CD4-positive, CD25-positive, alpha-beta regulatory T cell (primary cell): ENCODE measurements around the gene AP1B1. TPM values are rescaled to one million over a fixed set of nuclear protein-coding genes. Genes with fewer than 3 reads are reported as not detected.
A peak's percentile ranks its signal among the peaks of the same experiment; 100 is the strongest.

Experiments
- ATAC-seq, 2 donors: fragments of 150-1000 bp; cut with Tn5 transposase; one replicate each; pipeline ENCODE4 v1.10.0; 2021; ENCODE audit warnings: low read depth in 2 of 2, moderate number of reproducible peaks in 2 of 2, moderate library complexity in 1 of 2
- DNase-seq, 3 donors: peaks; one replicate each; pipeline versions ENCODE4 v3.0.0 to v3.0.0-alpha.2; 2012 to 2022; ENCODE audit warnings: mixed read lengths in 1 of 3
- H3K27ac ChIP-seq: one replicate; pipeline ENCODE4 v1.7.0; 2013; ENCODE audit warnings: mild to moderate bottlenecking, low read length; ENCODE audit not compliant: insufficient read depth, poor library complexity, severe bottlenecking
- H3K27me3 ChIP-seq: one replicate; pipeline ENCODE4 v1.7.0; 2013; ENCODE audit warnings: low read length; ENCODE audit not compliant: control insufficient read depth, insufficient read depth
- H3K36me3 ChIP-seq: one replicate; pipeline ENCODE4 v1.7.0; 2013; ENCODE audit warnings: mild to moderate bottlenecking, low read length, moderate library complexity; ENCODE audit not compliant: control insufficient read depth, insufficient read depth
- H3K4me1 ChIP-seq: 2 replicates; pipeline ENCODE4 v1.7.0; 2013; ENCODE audit warnings: mild to moderate bottlenecking, low read length; ENCODE audit not compliant: insufficient read depth, control insufficient read depth, poor library complexity, severe bottlenecking
- H3K4me3 ChIP-seq: one replicate; pipeline ENCODE4 v1.7.0; 2013; ENCODE audit warnings: low read depth, mild to moderate bottlenecking, low read length, moderate library complexity
- H3K9me3 ChIP-seq, 2 experiments: 1 replicate in 1 of 2; 2 replicates in 1 of 2; pipeline ENCODE4 v1.7.0; 2013; ENCODE audit warnings: low read length in 2 of 2, mild to moderate bottlenecking in 1 of 2, moderate library complexity in 1 of 2; ENCODE audit not compliant: control insufficient read depth in 2 of 2
- H3K27ac Mint-ChIP-seq, 3 donors: one replicate each; pipeline ENCODE4 v1.8.0; 2020 to 2022; ENCODE audit warnings: mild to moderate bottlenecking in 3 of 3, mixed read lengths in 3 of 3, moderate library complexity in 2 of 3
- H3K27me3 Mint-ChIP-seq: one replicate; pipeline ENCODE4 v1.8.0; 2022; ENCODE audit warnings: mild to moderate bottlenecking, mixed read lengths
- H3K36me3 Mint-ChIP-seq: one replicate; pipeline ENCODE4 v1.8.0; 2020; ENCODE audit warnings: mixed read lengths
- H3K4me1 Mint-ChIP-seq, 4 donors: one replicate each; pipeline ENCODE4 v1.8.0; 2020 to 2022; ENCODE audit warnings: mixed read lengths in 4 of 4, mild to moderate bottlenecking in 1 of 4
- H3K4me3 Mint-ChIP-seq, 4 donors: one replicate each; pipeline ENCODE4 v1.8.0; 2020 to 2022; ENCODE audit warnings: mild to moderate bottlenecking in 4 of 4, mixed read lengths in 4 of 4, moderate library complexity in 3 of 4
- H3K9me3 Mint-ChIP-seq, 7 donors: one replicate each; pipeline ENCODE4 v1.8.0; 2020 to 2022; ENCODE audit warnings: mixed read lengths in 7 of 7, mild to moderate bottlenecking in 3 of 7, moderate library complexity in 2 of 7
- polyA plus RNA-seq, 4 donors: library from polyadenylated mRNA; unstranded; fragments of 300-500 nt; fragmentation: Illumina TruSeq; gene quantifications; one replicate each; pipeline ENCODE4 v1.2.3, GENCODE V29; 2021
- total RNA-seq: library from RNA; stranded (reverse); gene quantifications from one replicate; pipeline ENCODE4 v1.2.3, GENCODE V29; 2022

AP1B1 gene
- total and polyA plus RNA-seq, 5 donors from 2014 or later, result 11.7 to 40.8 (median 14.7) TPM

DNA sequence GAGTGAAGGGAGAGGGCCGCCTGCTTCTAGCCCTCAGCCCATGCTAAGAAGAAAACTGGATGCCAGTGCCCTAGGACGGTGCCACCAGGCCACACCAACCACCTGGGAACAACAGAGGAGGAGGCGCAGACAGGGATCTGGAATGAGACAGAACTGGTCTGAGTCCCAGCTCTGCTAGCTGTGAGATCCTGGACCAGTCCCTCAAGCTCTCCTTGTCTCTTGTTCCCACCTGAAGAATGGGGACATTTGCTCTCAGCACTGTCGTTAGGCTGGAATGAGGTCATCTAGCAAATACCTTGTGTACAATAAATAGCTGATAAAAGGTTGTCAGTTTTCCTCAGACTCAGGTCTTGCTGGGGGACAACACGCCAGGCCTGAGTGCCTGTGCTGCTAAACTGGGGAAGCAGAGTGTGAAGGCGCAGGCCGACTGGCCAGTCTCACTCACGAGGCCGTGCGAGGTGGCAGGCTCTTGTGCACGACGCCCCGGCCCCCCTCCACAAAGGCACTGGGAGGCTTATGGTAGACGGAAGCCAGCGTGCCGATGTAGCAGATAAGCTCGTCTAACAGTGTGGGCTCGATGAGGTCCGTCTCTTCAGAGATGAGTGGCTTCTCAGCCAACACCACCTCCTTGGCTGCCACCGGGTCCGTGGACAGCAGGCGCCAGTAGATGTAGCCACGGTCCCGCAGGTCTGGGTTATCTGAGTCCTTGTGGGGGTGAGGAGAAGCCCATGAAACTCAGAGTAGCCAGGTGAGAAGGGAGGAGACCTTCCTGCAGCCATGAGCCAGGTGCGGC lies 47.1 kb downstream of the AP1B1 start:
- H3K9me3 ChIP-seq, result no peaks in the 10 kb centered on the region
- no peak for DNase-seq
- no peak overlapping the region for H3K4me3 ChIP-seq
- Mint-ChIP-seq H3K27ac (no peak overlapping the region), H3K4me1 (no peaks in the 10 kb centered on the region), H3K36me3 (peaks cover 43% of the 10 kb centered on the region), H3K4me3 (no peak overlapping the region), H3K9me3 (no peaks in the 10 kb centered on the region), H3K27me3 (no peaks in the 10 kb centered on the region)
- no peak overlapping the region for H3K27ac ChIP-seq
- peaks cover 79% of the 10 kb centered on the region for H3K36me3 ChIP-seq
- no peaks in the 10 kb centered on the region for H3K4me1 ChIP-seq
- no peak for ATAC-seq
- H3K27me3 ChIP-seq, result no peaks in the 10 kb centered on the region

DNA sequence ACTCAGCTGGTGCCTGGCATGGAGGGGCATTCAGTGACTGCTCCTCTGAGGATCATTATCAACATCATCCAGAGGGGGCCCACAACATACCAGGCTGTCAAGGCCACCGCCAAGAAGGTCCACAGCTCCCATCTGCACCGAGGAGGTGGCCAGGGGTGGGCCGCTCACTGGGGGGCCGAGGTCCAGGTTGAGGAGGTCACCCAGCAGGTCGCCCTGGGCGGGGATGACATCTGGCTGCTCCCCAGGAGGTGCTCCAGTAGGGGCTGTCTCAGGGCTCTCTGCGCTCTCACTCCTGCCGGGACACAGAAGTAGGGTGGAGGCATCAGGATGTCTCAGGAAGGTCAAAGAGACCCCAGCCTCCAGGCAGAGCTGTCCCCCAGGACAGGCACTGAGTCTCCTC lies 47.8 kb downstream of the AP1B1 start:
- peaks cover 79% of the 10 kb centered on the region for H3K36me3 ChIP-seq
- H3K27ac ChIP-seq, result no peak overlapping the region
- Mint-ChIP-seq H3K27me3 (no peaks in the 10 kb centered on the region), H3K9me3 (no peaks in the 10 kb centered on the region), H3K27ac (no peak overlapping the region), H3K4me1 (no peaks in the 10 kb centered on the region), H3K4me3 (no peak overlapping the region), H3K36me3 (peaks cover 50% of the 10 kb centered on the region)
- DNase-seq, result no peak
- no peak overlapping the region for H3K4me3 ChIP-seq
- no peaks in the 10 kb centered on the region for H3K9me3 ChIP-seq
- no peak for ATAC-seq
- no peaks in the 10 kb centered on the region for H3K27me3 ChIP-seq
- H3K4me1 ChIP-seq, result no peaks in the 10 kb centered on the region

DNA sequence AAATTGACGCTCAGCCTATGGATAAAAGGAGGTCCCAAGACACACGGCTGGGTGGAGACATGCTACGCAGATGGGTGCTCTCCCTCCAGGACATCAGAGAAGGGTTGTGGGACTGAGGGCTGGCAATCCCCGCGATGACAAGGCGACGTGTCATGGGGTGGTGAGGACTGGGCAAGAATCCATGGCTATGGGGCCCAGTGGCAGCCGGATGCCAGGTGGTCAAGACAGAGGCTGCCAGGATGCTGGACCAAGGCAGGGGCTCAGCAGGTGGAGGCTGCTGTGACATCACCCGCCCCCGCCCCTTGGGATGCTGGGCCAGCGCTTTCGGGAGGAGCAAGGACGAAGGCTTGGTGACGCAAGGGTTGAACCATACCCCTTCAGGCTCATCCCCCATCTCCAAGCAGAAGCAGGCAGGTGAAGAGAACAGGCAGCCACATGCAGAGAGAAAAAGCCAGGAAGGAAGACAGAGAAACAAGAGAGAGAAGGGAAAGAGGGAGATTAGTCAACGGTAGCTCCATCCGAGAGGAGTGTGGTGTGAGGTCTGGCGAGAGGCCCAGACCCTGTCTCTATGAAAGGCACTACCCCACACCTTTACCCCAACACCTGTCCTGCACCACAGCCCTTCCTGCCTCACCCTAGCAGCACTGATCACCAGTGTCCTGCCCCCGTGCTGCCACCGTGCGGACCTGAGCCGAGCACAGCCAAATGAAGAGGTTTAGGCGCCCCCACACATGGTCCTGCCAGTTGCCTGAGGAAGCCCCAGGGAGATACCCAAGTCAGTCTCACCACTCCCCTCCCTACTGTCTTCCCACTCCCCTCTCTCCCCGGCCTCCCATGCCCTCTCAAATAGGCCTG lies 48.8 kb downstream of the AP1B1 start:
- Mint-ChIP-seq H3K36me3 (peaks cover 59% of the 10 kb centered on the region), H3K27ac (peak overlapping the region in 2 of 3 donors; percentile 38 to 62), H3K4me3 (no peak overlapping the region)

DNA sequence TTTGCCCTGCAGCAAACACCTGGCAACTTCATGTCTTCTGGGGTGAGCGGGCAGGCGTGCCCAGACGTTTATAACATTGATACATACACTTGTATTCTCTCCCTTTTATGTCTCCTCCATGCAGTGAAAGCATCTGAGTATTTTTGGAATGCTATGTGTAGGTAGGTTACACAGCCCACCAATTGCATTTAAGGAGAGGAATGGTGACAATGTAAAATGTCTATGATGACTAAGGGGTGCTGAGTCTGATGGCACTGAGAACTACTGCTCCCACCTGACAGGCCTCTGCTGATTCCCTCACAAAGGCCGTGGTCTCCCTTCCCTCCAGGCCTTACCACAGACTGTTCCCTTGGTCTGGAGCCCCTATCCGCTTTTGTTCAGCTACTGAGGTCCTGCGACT lies 50.0 kb downstream of the AP1B1 start:
- peaks cover 85% of the 10 kb centered on the region for H3K36me3 ChIP-seq
- H3K27ac ChIP-seq, result no peak overlapping the region
- peaks cover 57% of the 10 kb centered on the region for H3K36me3 Mint-ChIP-seq
- no peaks in the 10 kb centered on the region for H3K9me3 ChIP-seq
- peak overlapping the region in 2 of 3 donors; percentile 52 to 62 for H3K27ac Mint-ChIP-seq
- H3K4me1 ChIP-seq, result no peaks in the 10 kb centered on the region
- no peaks in the 10 kb centered on the region for H3K4me1 Mint-ChIP-seq
- no peaks in the 10 kb centered on the region for H3K27me3 Mint-ChIP-seq
- no peaks in the 10 kb centered on the region for H3K9me3 Mint-ChIP-seq
- H3K27me3 ChIP-seq, result no peaks in the 10 kb centered on the region
- DNase-seq (no peak), ATAC-seq (no peak)
- H3K4me3 ChIP-seq, result no peak overlapping the region
- H3K4me3 Mint-ChIP-seq, result no peak overlapping the region

More for the DNA sequence above, 48.8 kb downstream of the AP1B1 start:
- ATAC-seq, result no peak
- Mint-ChIP-seq H3K9me3 (no peaks in the 10 kb centered on the region), H3K27me3 (no peaks in the 10 kb centered on the region), H3K4me1 (no peaks in the 10 kb centered on the region)
- H3K27ac ChIP-seq, result no peak overlapping the region
- no peak for DNase-seq
- H3K4me1 ChIP-seq, result no peaks in the 10 kb centered on the region
- H3K27me3 ChIP-seq, result no peaks in the 10 kb centered on the region
- peaks cover 86% of the 10 kb centered on the region for H3K36me3 ChIP-seq
- H3K9me3 ChIP-seq, result no peaks in the 10 kb centered on the region
- no peak overlapping the region for H3K4me3 ChIP-seq

DNA sequence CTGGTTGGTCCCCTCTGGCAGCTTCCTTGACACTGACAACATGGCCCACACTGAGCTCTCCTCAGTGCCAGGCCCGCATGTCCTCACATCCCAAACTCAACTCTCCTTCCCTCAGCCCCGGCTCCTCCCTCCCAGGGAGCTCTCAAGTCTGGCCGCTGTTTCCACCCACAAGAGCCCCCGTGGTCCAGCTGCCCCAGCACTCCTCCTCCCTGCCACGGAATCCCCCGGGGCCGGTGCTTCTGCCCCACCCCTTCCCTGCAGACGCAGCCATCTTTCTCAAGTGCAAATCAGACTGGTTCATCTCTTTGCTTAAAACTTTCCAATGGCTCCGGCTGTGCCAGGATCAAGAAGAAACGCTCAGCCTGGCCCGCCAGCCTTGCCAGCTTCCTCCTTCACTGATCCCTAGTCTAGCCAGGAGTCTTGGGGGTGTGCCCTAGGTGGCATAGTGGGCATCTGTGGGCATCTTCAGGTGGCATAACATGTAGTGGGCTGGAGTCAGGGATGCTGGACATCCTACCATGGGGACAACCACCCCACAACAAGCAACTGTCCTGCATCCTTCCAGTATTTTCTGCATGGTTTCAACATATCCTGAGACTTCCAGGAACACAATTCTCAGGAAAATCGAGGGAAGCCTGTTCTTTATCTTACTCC lies 50.6 kb downstream of the AP1B1 start:
- Histone ChIP-seq H3K4me1 (no peaks in the 10 kb centered on the region), H3K4me3 (no peak overlapping the region), H3K36me3 (peaks cover 82% of the 10 kb centered on the region), H3K27ac (no peak overlapping the region), H3K9me3 (no peaks in the 10 kb centered on the region), H3K27me3 (no peaks in the 10 kb centered on the region)
- H3K9me3 Mint-ChIP-seq, result no peaks in the 10 kb centered on the region
- H3K4me3 Mint-ChIP-seq, result no peak overlapping the region
- DNase-seq (no peak), ATAC-seq (no peak)
- no peaks in the 10 kb centered on the region for H3K4me1 Mint-ChIP-seq
- peaks cover 54% of the 10 kb centered on the region for H3K36me3 Mint-ChIP-seq
- H3K27ac Mint-ChIP-seq, result peak overlapping the region in 1 of 3 donors; percentile 62
- H3K27me3 Mint-ChIP-seq, result no peaks in the 10 kb centered on the region

DNA sequence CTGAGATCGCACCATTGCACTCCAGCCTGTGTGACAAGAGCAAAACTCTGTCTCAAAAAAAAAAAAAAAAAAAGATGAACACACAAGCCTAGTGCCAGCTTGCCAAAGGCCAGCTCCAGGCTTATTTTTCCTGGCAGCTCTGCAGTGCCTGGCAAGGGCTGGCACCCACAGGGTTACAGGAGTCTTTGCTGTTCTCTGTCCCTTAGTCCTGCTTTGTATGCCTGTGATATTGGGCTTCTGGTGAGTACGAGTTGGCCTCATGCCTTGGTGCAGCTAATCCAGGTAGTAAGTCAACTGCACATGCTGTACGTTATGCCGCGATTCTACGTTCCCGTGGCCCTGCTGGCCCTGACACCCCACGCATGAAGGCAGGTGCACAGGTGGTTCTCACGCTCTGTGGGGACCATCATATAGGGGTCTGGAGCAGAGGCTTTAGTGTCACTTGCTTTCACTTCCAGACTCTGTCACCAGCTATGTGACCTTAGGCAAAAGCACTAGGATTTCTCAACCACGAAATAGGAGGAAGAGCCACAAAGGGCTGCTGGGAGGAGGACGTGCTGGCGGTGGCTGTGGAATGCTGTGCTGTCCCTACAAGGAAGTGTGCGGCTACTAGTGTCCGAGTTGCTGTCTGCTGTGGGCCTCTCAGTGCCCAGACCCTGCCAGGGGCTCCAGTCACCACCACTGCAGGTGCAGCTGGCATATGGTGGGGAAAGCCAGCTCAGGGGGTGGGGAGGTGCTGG lies 51.4 kb downstream of the AP1B1 start:
- H3K36me3 ChIP-seq, result peaks cover 80% of the 10 kb centered on the region
- Mint-ChIP-seq H3K27me3 (no peaks in the 10 kb centered on the region), H3K36me3 (peaks cover 49% of the 10 kb centered on the region), H3K4me1 (no peaks in the 10 kb centered on the region), H3K27ac (no peak overlapping the region), H3K9me3 (no peaks in the 10 kb centered on the region), H3K4me3 (no peak overlapping the region)
- ATAC-seq, result no peak
- no peak overlapping the region for H3K4me3 ChIP-seq
- H3K4me1 ChIP-seq, result no peaks in the 10 kb centered on the region
- DNase-seq, result no peak
- H3K27me3 ChIP-seq, result no peaks in the 10 kb centered on the region
- H3K27ac ChIP-seq, result no peak overlapping the region
- no peaks in the 10 kb centered on the region for H3K9me3 ChIP-seq

DNA sequence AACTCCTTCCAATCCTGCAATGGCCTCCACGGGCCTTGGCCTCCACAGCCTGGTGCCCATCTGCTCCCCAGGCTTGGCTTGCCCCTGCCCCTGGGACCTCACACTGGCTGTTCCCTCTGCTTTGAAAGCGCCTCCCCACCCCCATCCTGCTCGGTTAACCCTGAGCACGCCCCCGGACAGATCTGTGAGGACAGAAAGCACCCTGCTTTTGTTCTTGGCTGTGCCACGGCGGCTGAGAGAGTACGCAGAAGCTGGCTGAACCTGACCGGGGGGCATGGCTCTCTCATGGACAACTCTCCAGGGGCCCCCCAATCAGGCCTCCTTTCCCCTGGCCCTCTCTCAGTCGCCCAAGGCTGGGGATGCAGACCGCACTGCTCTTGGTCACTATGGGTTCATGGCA lies 52.7 kb downstream of the AP1B1 start:
- no peaks in the 10 kb centered on the region for H3K9me3 Mint-ChIP-seq
- Histone ChIP-seq H3K27ac (no peak overlapping the region), H3K36me3 (peaks cover 76% of the 10 kb centered on the region), H3K27me3 (no peaks in the 10 kb centered on the region), H3K4me1 (no peaks in the 10 kb centered on the region), H3K4me3 (no peak overlapping the region), H3K9me3 (no peaks in the 10 kb centered on the region)
- ATAC-seq, result no peak
- no peaks in the 10 kb centered on the region for H3K4me1 Mint-ChIP-seq
- no peaks in the 10 kb centered on the region for H3K27me3 Mint-ChIP-seq
- H3K27ac Mint-ChIP-seq, result no peak overlapping the region
- H3K36me3 Mint-ChIP-seq, result peaks cover 47% of the 10 kb centered on the region
- DNase-seq, result no peak
- H3K4me3 Mint-ChIP-seq, result no peak overlapping the region
